Caco-2 (cell line): ENCODE measurements around the gene BCL2L11. TPM values are rescaled to one million over a fixed set of nuclear protein-coding genes. Genes with fewer than 3 reads are reported as not detected.

ENCODE experiments used
- BruUV-seq: library from RNA; stranded (reverse); fragments of 400-500 nt; replicated peaks from 2 replicates; lab custom pipeline; 2021; lab: Mats Ljungman, UMichigan
- CTCF ChIA-PET: fragments of 300-600 bp; sonication (Branson Sonifier 250); formaldehyde crosslinking; loops from one replicate; lab custom pipeline; 2022; ENCODE audit warnings: antibody characterized with exemption; lab: Charles Lee
- POLR2A ChIA-PET: fragments of 300-600 bp; sonication (Branson Sonifier 250); formaldehyde crosslinking; loops from one replicate; lab custom pipeline; 2022; ENCODE audit warnings: antibody characterized with exemption; lab: Charles Lee
- DNase-seq, 2 experiments: peaks; one replicate each; pipeline versions ENCODE4 v3.0.0 to v3.0.0-alpha.2; 2020 to 2022
- H3K27me3 ChIP-seq: replicated peaks from 2 replicates; pipeline ENCODE4 v1.6.0; 2011; ENCODE audit warnings: low read length; ENCODE audit not compliant: control insufficient read depth, insufficient read depth
- H3K36me3 ChIP-seq: 2 replicates; pipeline ENCODE4 v1.5.1; 2011; ENCODE audit warnings: low read length; ENCODE audit not compliant: control insufficient read depth, insufficient read depth
- H3K4me1 ChIP-seq: fragments of 250-450 bp; sonication (Bioruptor Pico); 2 replicates; pipeline ENCODE4 v1.5.1; 2020; ENCODE audit warnings: mild to moderate bottlenecking
- H3K4me3 ChIP-seq: 2 replicates; pipeline ENCODE4 v1.5.1; 2011; ENCODE audit warnings: low read depth, mild to moderate bottlenecking, control low read depth, low read length
- H3K9me3 ChIP-seq: fragments of 250-450 bp; sonication (Bioruptor Pico); 2 replicates; pipeline ENCODE4 v1.5.1; 2020; ENCODE audit warnings: mild to moderate bottlenecking, moderate library complexity
- H3K27ac Mint-ChIP-seq: one replicate; pipeline ENCODE4 v1.8.0; 2022; ENCODE audit warnings: mixed read lengths; ENCODE audit not compliant: unreplicated experiment
- H3K27me3 Mint-ChIP-seq: one replicate; pipeline ENCODE4 v1.8.0; 2022; ENCODE audit warnings: mixed read lengths; ENCODE audit not compliant: insufficient read depth, unreplicated experiment
- H3K36me3 Mint-ChIP-seq: one replicate; pipeline ENCODE4 v1.8.0; 2022; ENCODE audit warnings: mild to moderate bottlenecking, mixed read lengths; ENCODE audit not compliant: insufficient read depth, unreplicated experiment
- H3K4me1 Mint-ChIP-seq: one replicate; pipeline ENCODE4 v1.8.0; 2022; ENCODE audit warnings: low read depth, mixed read lengths; ENCODE audit not compliant: unreplicated experiment
- H3K4me3 Mint-ChIP-seq: one replicate; pipeline ENCODE4 v1.8.0; 2022; ENCODE audit warnings: mild to moderate bottlenecking, moderate library complexity, mixed read lengths; ENCODE audit not compliant: unreplicated experiment
- H3K9me3 Mint-ChIP-seq: one replicate; pipeline ENCODE4 v1.8.0; 2022; ENCODE audit warnings: mixed read lengths; ENCODE audit not compliant: unreplicated experiment
- intact Hi-C: fragments of 100-400 bp; cut with micrococcal nuclease; formaldehyde crosslinking; loops from one replicate; pipeline ENCODE4 v1.10.0; 2022; ENCODE audit not compliant: unreplicated experiment
- total RNA-seq: library from RNA; stranded (reverse); gene quantifications from 2 replicates; pipeline ENCODE4 v1.2.3, GENCODE V29; 2022
- TF ChIP-seq, protein P1 (sequence below), 2 experiments: fragments of 200-600 bp in 1 of 2; IDR thresholded peaks; 1 replicate in 1 of 2; 2 replicates in 1 of 2; pipeline versions ENCODE4 v1.5.1 to v1.8.0; 2011 to 2022; ENCODE audit warnings: antibody characterized with exemption in 1 of 2, control low read depth in 1 of 2, inconsistent platforms in 1 of 2, low read depth in 1 of 2, low read length in 1 of 2, mild to moderate bottlenecking in 1 of 2, moderate library complexity in 1 of 2; ENCODE audit not compliant: insufficient read depth in 1 of 2, severe bottlenecking in 1 of 2, unreplicated experiment in 1 of 2

Gene BCL2L11
- total RNA-seq, 1 experiment from 2014 or later, result 28.9 TPM

DNA sequence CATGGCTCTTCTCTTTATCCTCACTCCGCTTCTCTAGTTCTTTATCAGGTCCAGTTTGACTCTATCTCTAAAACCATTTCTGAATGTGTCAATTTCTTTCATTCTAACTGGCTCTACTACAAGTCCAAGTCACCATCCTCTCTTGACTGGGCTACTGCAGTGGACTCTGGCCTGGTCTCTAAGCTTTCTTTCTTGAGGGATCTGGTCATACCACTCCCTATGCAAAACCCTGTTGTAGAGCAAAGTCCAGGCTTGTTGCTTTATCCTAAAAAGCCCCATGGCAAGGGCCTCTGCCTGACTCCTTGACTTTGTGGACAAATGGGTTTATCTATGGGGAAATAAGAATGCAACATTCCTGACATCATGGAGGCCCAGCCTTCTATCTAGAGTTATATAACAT is 87.1 kb downstream of the BCL2L11 start:
- ChIA-PET POLR2A (no interaction called here), CTCF (interaction anchor here (0.6 kb wide), 1 partner anchor 210 kb away, joined by 3 read pairs; no protein-coding TSS in a partner anchor)
- H3K27me3 Mint-ChIP-seq, result no peaks in the 10 kb centered on the region
- intact Hi-C loops, result loop anchor here (1.0 to 2.0 kb wide), 2 partner anchors 23 to 29 kb away; no protein-coding TSS in a partner anchor
- peak; percentile 72 to 74 for DNase-seq
- Histone ChIP-seq H3K36me3 (no peaks in the 10 kb centered on the region), H3K27me3 (no peaks in the 10 kb centered on the region), H3K9me3 (peaks cover 9% of the 10 kb centered on the region; the same call in 1 of the 2 replicates), H3K4me3 (no peak overlapping the region), H3K4me1 (peaks cover 22% of the 10 kb centered on the region)
- H3K4me1 Mint-ChIP-seq, result peaks cover 17% of the 10 kb centered on the region
- BruUV-seq, result no TSS peak
- H3K9me3 Mint-ChIP-seq, result peaks cover 15% of the 10 kb centered on the region
- peak overlapping the region; percentile 60 for H3K27ac Mint-ChIP-seq
- TF ChIP-seq, protein P1, sequence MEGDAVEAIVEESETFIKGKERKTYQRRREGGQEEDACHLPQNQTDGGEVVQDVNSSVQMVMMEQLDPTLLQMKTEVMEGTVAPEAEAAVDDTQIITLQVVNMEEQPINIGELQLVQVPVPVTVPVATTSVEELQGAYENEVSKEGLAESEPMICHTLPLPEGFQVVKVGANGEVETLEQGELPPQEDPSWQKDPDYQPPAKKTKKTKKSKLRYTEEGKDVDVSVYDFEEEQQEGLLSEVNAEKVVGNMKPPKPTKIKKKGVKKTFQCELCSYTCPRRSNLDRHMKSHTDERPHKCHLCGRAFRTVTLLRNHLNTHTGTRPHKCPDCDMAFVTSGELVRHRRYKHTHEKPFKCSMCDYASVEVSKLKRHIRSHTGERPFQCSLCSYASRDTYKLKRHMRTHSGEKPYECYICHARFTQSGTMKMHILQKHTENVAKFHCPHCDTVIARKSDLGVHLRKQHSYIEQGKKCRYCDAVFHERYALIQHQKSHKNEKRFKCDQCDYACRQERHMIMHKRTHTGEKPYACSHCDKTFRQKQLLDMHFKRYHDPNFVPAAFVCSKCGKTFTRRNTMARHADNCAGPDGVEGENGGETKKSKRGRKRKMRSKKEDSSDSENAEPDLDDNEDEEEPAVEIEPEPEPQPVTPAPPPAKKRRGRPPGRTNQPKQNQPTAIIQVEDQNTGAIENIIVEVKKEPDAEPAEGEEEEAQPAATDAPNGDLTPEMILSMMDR (IDR thresholded peaks at IDR 0.05; ENCODE audit: insufficient read depth in 1 of 2, low read depth in 1 of 2, low read length in 1 of 2, severe bottlenecking in 1 of 2, unreplicated experiment in 1 of 2), result no peak
- H3K36me3 Mint-ChIP-seq, result no peaks in the 10 kb centered on the region
- H3K4me3 Mint-ChIP-seq, result peak overlapping the region; percentile 30

DNA sequence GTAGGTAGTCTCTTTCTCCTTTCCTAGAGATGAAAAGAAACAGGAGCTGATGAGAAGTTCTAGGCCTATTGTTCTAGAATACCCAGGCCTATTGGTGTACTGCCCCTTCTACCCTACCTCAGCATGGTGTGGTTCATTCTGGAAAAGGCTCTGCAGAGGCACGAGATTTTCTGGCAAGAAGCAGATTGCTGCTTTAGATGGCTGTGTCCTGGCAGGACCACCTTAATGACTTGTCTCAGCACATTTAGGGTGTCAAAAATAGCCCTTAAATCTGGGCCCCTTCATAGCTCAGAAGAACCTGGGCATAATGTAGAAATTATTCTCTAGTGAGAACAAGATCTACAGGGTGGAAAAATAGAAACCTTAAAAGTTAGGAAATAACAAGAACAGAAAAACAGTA is 87.9 kb downstream of the BCL2L11 start:
- Histone ChIP-seq H3K36me3 (no peaks in the 10 kb centered on the region), H3K4me3 (no peak overlapping the region), H3K27me3 (no peaks in the 10 kb centered on the region), H3K4me1 (peaks cover 22% of the 10 kb centered on the region), H3K9me3 (peaks cover 16% of the 10 kb centered on the region)
- Mint-ChIP-seq H3K36me3 (no peaks in the 10 kb centered on the region), H3K27me3 (no peaks in the 10 kb centered on the region), H3K4me1 (peaks cover 17% of the 10 kb centered on the region), H3K9me3 (peaks cover 23% of the 10 kb centered on the region), H3K4me3 (no peak overlapping the region), H3K27ac (no peak overlapping the region)
- DNase-seq, result no peak
- CTCF ChIA-PET, result interaction anchor here (1.0 kb wide), 1 partner anchor 23 kb away, joined by 4 read pairs; no protein-coding TSS in a partner anchor
- BruUV-seq, result no TSS peak
- intact Hi-C loops, result loop anchor here (1.0 to 2.0 kb wide), 2 partner anchors 24 to 29 kb away; no protein-coding TSS in a partner anchor
- TF ChIP-seq, protein P1 (IDR thresholded peaks at IDR 0.05; ENCODE audit: insufficient read depth in 1 of 2, low read depth in 1 of 2, low read length in 1 of 2, severe bottlenecking in 1 of 2, unreplicated experiment in 1 of 2), result no peak
- POLR2A ChIA-PET, result no interaction called here

DNA sequence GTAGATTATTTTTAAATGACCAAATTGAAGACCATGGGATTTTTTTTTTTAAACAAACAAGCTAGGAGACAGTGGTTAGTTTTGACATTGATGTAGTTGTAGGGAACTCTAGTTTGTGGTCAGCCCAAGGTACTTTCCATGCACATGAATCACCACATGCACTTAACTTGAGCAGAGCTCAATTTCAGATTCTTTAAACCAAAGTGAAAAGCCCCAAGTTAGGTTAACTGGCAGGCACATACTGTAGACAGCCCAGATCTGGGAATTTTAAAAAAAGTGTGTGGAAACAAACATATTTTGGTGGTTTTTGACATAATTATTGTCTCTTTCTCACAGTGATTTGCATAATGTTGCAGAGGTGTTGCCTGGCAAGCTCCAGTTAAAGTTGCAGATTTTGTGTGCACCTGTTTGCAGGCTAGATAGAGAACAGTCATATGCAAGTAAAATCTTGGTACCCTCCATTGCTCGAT is 88.4 kb downstream of the BCL2L11 start:
- H3K4me3 Mint-ChIP-seq, result no peak overlapping the region
- CTCF ChIA-PET, result interaction anchor here (1.0 kb wide), 1 partner anchor 24 kb away, joined by 4 read pairs; no protein-coding TSS in a partner anchor
- no peak overlapping the region for H3K27ac Mint-ChIP-seq
- H3K36me3 Mint-ChIP-seq, result no peaks in the 10 kb centered on the region
- peaks cover 28% of the 10 kb centered on the region for H3K9me3 Mint-ChIP-seq
- peaks cover 20% of the 10 kb centered on the region for H3K9me3 ChIP-seq
- H3K4me3 ChIP-seq, result no peak overlapping the region
- intact Hi-C loops, result loop anchor here (2.0 kb wide), 1 partner anchor 24 kb away; no protein-coding TSS in a partner anchor
- no peaks in the 10 kb centered on the region for H3K27me3 ChIP-seq
- peaks cover 17% of the 10 kb centered on the region for H3K4me1 Mint-ChIP-seq
- no peaks in the 10 kb centered on the region for H3K36me3 ChIP-seq
- DNase-seq, result no peak
- TF ChIP-seq, protein P1 (IDR thresholded peaks at IDR 0.05; ENCODE audit: insufficient read depth in 1 of 2, low read depth in 1 of 2, low read length in 1 of 2, severe bottlenecking in 1 of 2, unreplicated experiment in 1 of 2), result no peak
- POLR2A ChIA-PET, result no interaction called here
- peaks cover 22% of the 10 kb centered on the region for H3K4me1 ChIP-seq
- H3K27me3 Mint-ChIP-seq, result no peaks in the 10 kb centered on the region
- BruUV-seq, result no TSS peak
